Smooth muscle cell (in vitro differentiated cells): ENCODE measurements around the gene MAGOH. TPM values are rescaled to one million over a fixed set of nuclear protein-coding genes. Genes with fewer than 3 reads are reported as not detected.

ENCODE experiments used
- DNase-seq: peaks from one replicate; lab custom pipeline; 2025; ENCODE audit not compliant: unreplicated experiment; lab: John Stamatoyannopoulos, UW
- H2AFZ ChIP-seq: fragments of 200-600 bp; sonication (generic); 2 replicates; pipeline ENCODE4 v1.6.0; 2016; ENCODE audit warnings: antibody characterized with exemption, low read depth, mild to moderate bottlenecking
- H3F3A ChIP-seq: fragments of 200-600 bp; sonication (generic); 2 replicates; pipeline ENCODE4 v1.6.0; 2017; ENCODE audit warnings: antibody characterized with exemption, low read depth
- H3K27ac ChIP-seq: fragments of 200-600 bp; sonication (generic); 2 replicates; pipeline ENCODE4 v1.5.1; 2016; ENCODE audit warnings: low read depth, mild to moderate bottlenecking
- H3K27me3 ChIP-seq: fragments of 200-600 bp; sonication (generic); 2 replicates; pipeline ENCODE4 v1.6.1; 2016; ENCODE audit warnings: low read depth, mild to moderate bottlenecking
- H3K36me3 ChIP-seq: fragments of 200-600 bp; sonication (generic); 2 replicates; pipeline ENCODE4 v1.5.1; 2016; ENCODE audit warnings: low read depth
- H3K4me1 ChIP-seq: fragments of 200-600 bp; sonication (generic); 2 replicates; pipeline ENCODE4 v1.5.1; 2016; ENCODE audit warnings: low read depth
- H3K4me2 ChIP-seq: fragments of 200-600 bp; sonication (generic); 2 replicates; pipeline ENCODE4 v1.6.0; 2016; ENCODE audit warnings: mild to moderate bottlenecking
- H3K4me3 ChIP-seq: fragments of 200-600 bp; sonication (generic); 2 replicates; pipeline ENCODE4 v1.5.1; 2016; ENCODE audit warnings: mild to moderate bottlenecking
- H3K79me2 ChIP-seq: fragments of 200-600 bp; sonication (generic); 2 replicates; pipeline ENCODE4 v1.6.0; 2016; ENCODE audit warnings: low read depth, mild to moderate bottlenecking
- H3K9ac ChIP-seq: fragments of 200-600 bp; sonication (generic); 2 replicates; pipeline ENCODE4 v1.6.0; 2016; ENCODE audit warnings: low read depth
- H3K9me3 ChIP-seq: fragments of 200-600 bp; sonication (generic); replicated peaks from 2 replicates; pipeline ENCODE4 v1.5.1; 2016; ENCODE audit warnings: low read depth
- H4K20me1 ChIP-seq: fragments of 200-600 bp; sonication (generic); 2 replicates; pipeline ENCODE4 v1.6.0; 2016; ENCODE audit warnings: low read depth
- WGBS: methylation state at CpG from one replicate; pipeline ENCODE4 v1.1.7; 2016; ENCODE audit warnings: low lambda C conversion rate; 5-methylcytosine and 5-hydroxymethylcytosine counted together
- polyA plus RNA-seq: library from polyadenylated mRNA; unstranded; fragments of >200 nt; fragmentation: Nextera tagmentation; extraction: Ambion mirVana; gene quantifications from 2 replicates; pipeline ENCODE4 v1.2.1, GENCODE V29; 2016
- total RNA-seq: library from RNA; depleted of rRNA; stranded (reverse); fragments of >200 nt; gene quantifications from 2 replicates; pipeline ENCODE4 v1.2.3, GENCODE V29; 2014
- TF ChIP-seq, protein P1 (sequence below): fragments of 200-600 bp; sonication (generic); IDR thresholded peaks from 2 replicates; pipeline ENCODE4 v1.5.1; 2017; ENCODE audit warnings: borderline replicate concordance, mild to moderate bottlenecking, antibody characterized with exemption; ENCODE audit not compliant: insufficient read depth, poor library complexity, severe bottlenecking

Gene MAGOH
- total and polyA plus RNA-seq, 2 experiments from 2014 or later = 28.5 to 37.3 TPM

GRCh38 chr1:53250325-53250724, 12.0 kb upstream of the MAGOH start:
- DNase-seq = no peak
- H3K36me3 ChIP-seq = no peaks in the 10 kb centered on the region
- no peaks in the 10 kb centered on the region for H3K9me3 ChIP-seq
- WGBS = 93% methylated on average over 4 of the region's 4 CpGs
- H2AFZ ChIP-seq = no peak overlapping the region
- H3K27me3 ChIP-seq = no peaks in the 10 kb centered on the region
- H3K4me2 ChIP-seq = no peak overlapping the region
- no peaks in the 10 kb centered on the region for H4K20me1 ChIP-seq
- H3K79me2 ChIP-seq = no peaks in the 10 kb centered on the region
- H3K4me3 ChIP-seq = no peak overlapping the region
- no peaks in the 10 kb centered on the region for H3F3A ChIP-seq
- H3K4me1 ChIP-seq = no peaks in the 10 kb centered on the region
- H3K9ac ChIP-seq = no peak overlapping the region
- TF ChIP-seq, protein P1, sequence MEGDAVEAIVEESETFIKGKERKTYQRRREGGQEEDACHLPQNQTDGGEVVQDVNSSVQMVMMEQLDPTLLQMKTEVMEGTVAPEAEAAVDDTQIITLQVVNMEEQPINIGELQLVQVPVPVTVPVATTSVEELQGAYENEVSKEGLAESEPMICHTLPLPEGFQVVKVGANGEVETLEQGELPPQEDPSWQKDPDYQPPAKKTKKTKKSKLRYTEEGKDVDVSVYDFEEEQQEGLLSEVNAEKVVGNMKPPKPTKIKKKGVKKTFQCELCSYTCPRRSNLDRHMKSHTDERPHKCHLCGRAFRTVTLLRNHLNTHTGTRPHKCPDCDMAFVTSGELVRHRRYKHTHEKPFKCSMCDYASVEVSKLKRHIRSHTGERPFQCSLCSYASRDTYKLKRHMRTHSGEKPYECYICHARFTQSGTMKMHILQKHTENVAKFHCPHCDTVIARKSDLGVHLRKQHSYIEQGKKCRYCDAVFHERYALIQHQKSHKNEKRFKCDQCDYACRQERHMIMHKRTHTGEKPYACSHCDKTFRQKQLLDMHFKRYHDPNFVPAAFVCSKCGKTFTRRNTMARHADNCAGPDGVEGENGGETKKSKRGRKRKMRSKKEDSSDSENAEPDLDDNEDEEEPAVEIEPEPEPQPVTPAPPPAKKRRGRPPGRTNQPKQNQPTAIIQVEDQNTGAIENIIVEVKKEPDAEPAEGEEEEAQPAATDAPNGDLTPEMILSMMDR = no peak
- H3K27ac ChIP-seq = no peak overlapping the region

DNA sequence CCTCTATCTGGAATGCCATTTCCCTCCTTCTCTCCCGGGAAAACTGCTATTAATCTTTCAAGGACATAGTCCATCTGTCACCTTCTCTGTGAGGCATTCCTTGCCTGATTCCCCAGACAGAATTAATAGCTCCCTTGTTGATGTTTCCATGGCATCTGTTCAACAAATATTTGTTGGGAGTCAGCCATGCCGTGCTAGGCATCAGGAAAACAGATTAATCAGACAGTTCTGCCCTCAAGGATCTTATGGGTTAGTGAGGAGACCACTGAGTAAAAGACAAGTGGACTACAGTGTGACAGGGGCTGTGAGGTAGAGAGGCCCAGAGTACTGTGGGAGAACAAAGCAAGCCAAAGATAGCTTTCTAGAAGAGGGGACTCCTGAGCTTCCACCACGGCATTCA, 11.4 kb upstream of the MAGOH start:
- H3K4me2 ChIP-seq = no peak overlapping the region
- no peak overlapping the region for H2AFZ ChIP-seq
- H3K9ac ChIP-seq = no peak overlapping the region
- no peaks in the 10 kb centered on the region for H3K9me3 ChIP-seq
- no peaks in the 10 kb centered on the region for H3K36me3 ChIP-seq
- no peaks in the 10 kb centered on the region for H4K20me1 ChIP-seq
- no peaks in the 10 kb centered on the region for H3K27me3 ChIP-seq
- TF ChIP-seq, protein P1 = no peak
- H3K4me1 ChIP-seq = no peaks in the 10 kb centered on the region
- no peak for DNase-seq
- H3K27ac ChIP-seq = no peak overlapping the region
- 89% methylated on average over 3 of the region's 3 CpGs for WGBS
- no peaks in the 10 kb centered on the region for H3K79me2 ChIP-seq
- H3K4me3 ChIP-seq = no peak overlapping the region
- H3F3A ChIP-seq = no peaks in the 10 kb centered on the region

GRCh38 chr1:53246261-53247134, 8.2 kb upstream of the MAGOH start:
- 94% methylated on average over 4 of the region's 4 CpGs for WGBS
- Histone ChIP-seq H2AFZ (no peak overlapping the region), H4K20me1 (no peaks in the 10 kb centered on the region), H3K27me3 (no peaks in the 10 kb centered on the region), H3K4me3 (no peak overlapping the region), H3F3A (no peaks in the 10 kb centered on the region), H3K27ac (no peak overlapping the region), H3K9me3 (no peaks in the 10 kb centered on the region), H3K9ac (no peak overlapping the region), H3K4me2 (no peak overlapping the region), H3K4me1 (no peaks in the 10 kb centered on the region), H3K79me2 (no peaks in the 10 kb centered on the region), H3K36me3 (no peaks in the 10 kb centered on the region)
- no peak for DNase-seq
- TF ChIP-seq, protein P1 = no peak

- Histone ChIP-seq H3K9me3 (no peaks in the 10 kb centered on the region), H2AFZ (no peak overlapping the region), H4K20me1 (no peaks in the 10 kb centered on the region), H3K4me3 (no peak overlapping the region), H3K9ac (no peak overlapping the region), H3K36me3 (no peaks in the 10 kb centered on the region), H3K27me3 (no peaks in the 10 kb centered on the region), H3K79me2 (no peaks in the 10 kb centered on the region), H3K4me2 (no peak overlapping the region), H3K4me1 (peaks cover 1% of the 10 kb centered on the region), H3K27ac (no peak overlapping the region), H3F3A (no peaks in the 10 kb centered on the region)
- no peak for DNase-seq
- 86% methylated on average over 4 of the region's 4 CpGs for WGBS
- TF ChIP-seq, protein P1 = no peak
These were observed 5.8 kb upstream of the MAGOH start for GRCh38 chr1:53244141-53244540.
